ENCODE measurements around the gene TYW5.

- no peak for TF ChIP-seq ZNF274 (IDR thresholded peaks at IDR 0.05; ENCODE audit: low read depth, low read length)
- TF ChIP-seq SUZ12 (IDR thresholded peaks at IDR 0.05; ENCODE audit: extremely low read depth, insufficient read depth, insufficient read length): no peak
These were observed 72.6 kb downstream of the TYW5 start for GRCh38 chr2:199882667-199883066.

All from NT2/D1 (cell line).